HG02759 (cell line): Measurements from ENCODE around the gene ATXN7.

Experiments
- ATAC-seq: cut with Tn5 transposase; IDR thresholded peaks from one replicate; pipeline ENCODE4 v1.9.1; 2021; ENCODE audit warnings: mild to moderate bottlenecking, moderate library complexity; ENCODE audit not compliant: unreplicated experiment

The ATXN7 gene

DNA sequence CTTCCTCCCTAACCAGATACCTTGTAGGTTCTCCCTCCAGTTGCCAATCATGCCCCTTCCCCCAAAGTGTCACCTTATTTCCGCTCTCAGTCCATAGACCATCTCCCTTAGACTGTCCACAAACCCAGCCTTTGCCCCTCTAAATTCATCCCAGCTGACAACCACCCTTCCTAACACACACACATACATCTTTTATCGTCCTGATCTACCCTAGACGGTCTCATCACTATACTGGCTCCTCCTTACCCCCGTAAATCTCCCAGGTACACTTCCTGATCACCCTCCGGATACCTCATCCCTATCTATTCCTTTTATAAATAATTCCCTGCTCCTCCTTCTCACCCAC, 890 bp upstream of the ATXN7 start:
- ATAC-seq = peak; percentile 1

DNA sequence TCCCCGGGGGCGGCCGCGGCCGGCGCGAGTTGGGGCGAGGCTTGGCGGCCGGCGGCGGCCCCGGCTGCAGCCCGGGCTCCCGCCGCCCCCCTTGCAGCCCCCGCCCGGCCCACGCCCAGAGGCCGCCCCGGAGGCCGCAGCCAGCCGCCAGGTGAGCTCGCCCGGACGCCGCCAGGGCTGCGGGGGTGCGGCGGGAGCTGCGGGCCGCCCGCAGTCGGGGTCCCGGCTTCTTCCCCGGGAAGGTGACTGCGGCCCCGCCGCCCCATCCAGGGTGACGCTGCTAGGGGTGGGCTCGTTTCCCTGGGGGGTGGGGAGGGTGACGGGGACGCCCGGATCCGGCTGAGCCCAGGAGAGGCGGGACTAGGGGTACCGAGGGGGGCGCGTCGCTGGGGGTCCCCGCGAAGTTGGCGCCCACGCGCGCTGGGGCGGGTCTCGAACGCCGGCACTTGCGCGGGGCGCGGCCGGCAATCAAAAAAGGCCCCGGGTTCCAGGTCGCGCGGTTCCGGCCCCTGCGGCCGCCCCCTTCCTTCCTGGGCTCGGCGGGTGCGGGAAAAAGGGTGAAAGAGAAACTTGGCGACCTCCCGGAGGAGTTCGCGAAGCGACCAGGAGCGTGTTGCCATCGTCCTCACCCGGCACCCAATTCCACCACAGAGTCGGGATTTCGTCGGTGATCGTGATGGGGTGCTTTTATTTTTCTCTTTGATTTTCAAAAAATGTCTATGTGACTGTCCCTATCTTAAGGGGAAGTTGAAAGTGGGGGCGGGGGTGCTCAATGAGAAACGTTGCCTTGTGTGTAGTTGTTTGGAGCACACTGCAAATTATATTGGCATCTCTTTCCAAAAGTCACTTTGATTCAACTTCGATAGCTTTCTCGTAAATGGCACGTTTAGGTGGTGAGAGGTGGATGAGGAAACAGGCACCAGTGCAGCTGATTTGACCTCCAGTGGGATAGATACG, 619 bp downstream of the ATXN7 start:
- ATAC-seq = peak; percentile 58

DNA sequence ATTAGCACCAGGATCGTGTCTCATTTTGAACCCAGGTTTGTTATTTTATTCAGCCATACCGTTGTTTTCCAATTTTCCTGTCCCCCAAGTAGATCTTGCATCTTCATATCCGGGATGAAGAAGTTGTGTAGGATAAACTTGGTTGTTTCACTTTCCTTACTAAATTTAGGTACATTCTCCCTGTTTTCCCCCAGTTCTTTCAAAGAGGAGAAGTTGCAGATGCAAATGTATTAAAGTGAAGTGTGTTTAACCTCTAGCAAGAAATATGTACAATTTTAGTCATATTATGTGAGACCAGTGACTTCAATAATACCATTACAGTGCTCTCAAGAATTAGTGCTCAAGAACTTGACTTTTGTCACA, 1.3 kb downstream of the ATXN7 start:
- no peak for ATAC-seq

DNA sequence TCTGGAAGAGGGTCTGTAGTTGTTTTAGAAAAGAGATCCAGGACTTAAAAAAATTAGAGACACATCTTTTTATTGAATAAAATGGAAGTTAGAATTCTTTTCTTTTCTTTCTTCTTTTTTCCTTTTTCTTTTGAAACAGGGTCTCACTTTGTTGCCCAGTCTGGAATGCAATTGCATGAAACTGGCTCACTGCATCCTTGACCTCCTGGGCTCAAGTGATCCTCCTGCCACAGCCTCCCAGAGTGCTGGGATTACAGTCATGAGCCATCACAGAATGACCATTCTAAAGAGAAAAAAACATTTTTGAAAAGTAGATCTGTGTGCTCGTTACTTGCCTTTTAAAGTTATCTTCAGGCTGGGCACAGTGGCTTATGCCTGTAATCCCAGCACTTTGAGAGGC, 3.6 kb downstream of the ATXN7 start:
- no peak for ATAC-seq

DNA sequence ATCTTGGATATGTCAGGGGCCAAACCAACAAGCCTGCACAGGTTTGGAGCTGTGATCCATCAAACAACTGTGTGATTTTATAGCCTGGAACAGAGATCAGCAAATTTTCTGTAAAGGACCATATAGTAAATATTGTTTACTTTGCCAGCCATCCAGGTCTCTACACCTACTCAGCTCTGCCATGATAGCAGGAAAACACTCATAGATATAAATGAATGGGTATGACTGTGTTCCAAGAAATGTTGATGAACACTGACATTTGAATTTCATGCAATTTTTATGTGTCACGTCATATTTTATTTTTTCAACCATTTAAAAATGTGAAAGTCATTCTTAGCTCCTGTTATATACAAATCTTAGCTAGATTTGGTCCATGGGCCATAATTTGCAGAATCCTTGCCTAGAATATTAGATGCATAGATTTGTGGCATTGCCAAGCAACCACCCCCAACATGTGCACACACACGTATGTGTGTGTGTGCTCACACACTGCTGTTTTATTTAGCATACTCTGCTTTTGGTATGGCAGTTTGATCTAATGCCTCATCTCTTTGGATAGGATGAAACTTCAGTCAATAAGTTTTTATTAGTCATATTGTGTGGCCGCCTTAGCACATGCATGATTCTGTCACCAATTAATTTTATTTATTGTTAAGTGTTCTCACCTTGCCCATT, 6.4 kb downstream of the ATXN7 start:
- ATAC-seq = no peak

DNA sequence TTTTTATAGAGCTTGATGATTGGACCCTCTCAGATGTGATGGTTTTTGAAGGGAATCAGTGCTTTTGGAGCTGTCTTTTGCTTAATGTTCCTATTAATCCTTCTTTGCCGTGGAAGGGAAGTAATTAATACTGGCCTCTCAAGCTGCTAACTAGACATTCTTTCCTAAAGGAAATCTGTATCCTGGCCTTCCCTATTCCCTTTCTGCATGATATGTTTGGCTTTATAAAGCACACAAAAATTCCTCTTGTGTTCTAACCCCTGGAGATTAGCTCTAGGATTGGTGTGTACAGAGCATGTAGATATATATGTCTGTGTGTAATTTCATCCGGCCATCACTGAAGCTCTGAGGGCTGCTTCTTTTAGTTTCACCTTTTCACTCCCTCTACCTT, 6.9 kb downstream of the ATXN7 start:
- ATAC-seq = no peak

DNA sequence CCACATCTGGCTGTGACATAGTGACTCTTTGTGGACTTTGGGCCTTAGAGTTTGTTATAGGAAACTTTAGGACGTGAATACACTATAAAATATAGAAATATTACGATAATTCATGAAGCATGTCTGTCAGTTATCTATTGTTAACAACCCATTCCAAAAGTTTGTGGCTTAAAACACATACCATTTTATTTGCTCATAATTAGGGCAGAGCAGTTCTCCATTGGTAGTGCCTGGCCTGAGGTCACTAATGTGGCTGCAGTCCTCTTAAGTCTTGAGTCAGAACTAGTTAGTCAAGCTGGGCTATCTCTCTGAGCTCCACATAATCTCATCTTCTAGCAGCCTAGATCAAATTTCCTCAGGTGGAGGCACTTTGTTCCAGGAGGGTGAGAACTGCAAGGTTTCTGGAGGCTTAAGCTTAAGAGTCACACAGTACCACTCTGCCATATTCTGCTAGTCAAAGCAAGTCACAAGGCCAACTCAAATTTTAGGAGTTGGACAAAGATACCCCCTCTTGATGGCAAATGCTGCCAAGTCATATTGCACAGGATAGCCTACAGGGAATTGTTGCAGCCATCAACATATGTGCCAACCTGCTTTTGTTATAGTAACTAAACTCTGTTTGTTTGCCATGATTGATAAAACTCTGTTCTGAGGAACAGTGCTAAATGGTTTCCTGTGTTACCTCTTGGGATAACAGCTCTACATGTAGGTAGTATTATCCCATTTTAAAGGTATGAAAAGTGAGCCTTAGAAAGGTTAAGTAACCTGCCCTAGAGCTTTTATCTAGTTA, 8.7 kb downstream of the ATXN7 start:
- no peak for ATAC-seq

DNA sequence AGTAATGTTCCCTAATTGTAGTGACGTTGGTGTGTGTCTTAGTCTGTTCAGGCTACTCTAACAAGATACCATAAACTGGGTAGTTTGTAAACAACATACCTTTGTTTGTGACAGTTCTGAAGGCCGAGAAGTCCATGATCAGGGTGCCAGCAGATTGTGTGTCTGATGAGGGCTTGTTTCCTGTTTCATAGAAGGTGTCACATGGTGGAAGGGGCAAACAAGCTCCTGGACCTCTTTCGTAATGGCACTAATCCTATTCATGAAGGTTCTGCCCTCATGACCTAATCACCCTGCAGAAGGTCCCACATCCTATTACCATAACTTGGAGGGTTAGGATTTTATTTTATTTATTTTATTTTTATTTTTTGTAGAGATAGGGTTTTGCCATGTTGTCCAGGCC, 11.1 kb downstream of the ATXN7 start:
- peak; percentile 40 for ATAC-seq

DNA sequence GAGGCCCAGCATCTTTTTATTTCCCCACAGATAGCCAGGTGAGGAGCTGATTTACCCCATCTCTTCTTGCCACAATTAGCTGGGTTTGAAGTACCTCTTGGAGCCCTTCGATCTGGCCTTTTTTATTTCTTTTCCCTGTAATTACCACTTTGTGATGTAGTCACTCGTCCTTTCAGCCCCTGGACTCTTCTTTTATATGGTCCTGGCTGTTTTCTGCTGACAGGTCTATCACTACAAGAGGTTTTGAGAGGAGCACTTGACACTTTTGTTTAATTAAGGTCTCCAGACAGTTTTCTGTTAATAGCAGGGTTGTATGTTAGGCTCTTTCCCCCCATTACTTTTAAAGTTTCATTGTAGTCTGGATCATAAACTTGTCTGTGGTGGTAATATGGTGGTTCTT, 11.8 kb downstream of the ATXN7 start:
- ATAC-seq = no peak

DNA sequence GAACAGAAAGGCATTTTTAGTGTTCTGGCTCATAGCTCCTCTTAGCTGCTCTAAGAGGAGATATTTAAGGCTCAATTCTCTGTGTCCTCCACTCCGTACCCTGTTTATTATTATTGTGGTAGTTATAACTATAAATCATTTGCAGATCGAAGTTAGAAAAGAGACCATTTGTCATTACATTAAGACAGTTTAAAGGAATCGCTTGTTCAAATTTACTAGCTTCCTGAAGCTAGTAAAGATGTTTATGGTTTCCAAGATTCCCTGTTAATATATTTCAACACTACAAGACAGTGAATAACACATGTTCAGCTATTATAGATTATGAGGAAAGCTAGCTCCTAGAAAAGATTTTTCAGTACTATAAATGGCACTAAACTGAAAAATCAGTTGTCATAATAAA, 12.6 kb downstream of the ATXN7 start:
- ATAC-seq = no peak

DNA sequence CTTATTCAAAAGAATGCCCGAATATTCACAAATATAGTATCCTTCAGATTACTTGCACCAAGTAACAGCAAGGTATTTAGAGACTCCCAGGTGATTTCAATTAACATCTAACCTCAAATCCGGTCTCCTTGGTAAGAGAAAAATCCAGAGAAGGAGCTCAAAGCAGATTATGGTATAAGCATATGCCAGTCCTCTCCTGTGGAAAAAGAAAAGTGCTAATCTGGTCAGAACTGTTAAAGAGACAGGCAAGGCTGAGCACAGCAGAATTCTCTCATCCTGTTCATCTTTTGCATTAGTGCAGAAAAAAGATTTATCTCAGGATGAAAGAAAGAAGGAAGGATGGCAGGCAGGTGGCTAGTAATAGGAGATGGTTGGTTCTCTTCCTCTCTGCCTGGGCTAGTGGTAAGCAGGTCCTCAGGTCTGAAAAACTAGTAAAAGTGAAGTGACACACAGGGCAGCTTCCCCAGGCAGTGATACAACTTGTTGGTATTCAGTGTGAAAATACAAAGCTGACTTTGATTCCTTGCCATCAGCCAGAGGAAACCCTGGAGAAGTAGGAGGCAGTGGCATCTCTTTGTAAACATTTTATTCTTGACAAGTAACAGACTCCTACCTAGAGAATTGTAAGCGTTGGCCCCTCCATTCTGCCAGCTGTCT, 14.2 kb downstream of the ATXN7 start:
- no peak for ATAC-seq

DNA sequence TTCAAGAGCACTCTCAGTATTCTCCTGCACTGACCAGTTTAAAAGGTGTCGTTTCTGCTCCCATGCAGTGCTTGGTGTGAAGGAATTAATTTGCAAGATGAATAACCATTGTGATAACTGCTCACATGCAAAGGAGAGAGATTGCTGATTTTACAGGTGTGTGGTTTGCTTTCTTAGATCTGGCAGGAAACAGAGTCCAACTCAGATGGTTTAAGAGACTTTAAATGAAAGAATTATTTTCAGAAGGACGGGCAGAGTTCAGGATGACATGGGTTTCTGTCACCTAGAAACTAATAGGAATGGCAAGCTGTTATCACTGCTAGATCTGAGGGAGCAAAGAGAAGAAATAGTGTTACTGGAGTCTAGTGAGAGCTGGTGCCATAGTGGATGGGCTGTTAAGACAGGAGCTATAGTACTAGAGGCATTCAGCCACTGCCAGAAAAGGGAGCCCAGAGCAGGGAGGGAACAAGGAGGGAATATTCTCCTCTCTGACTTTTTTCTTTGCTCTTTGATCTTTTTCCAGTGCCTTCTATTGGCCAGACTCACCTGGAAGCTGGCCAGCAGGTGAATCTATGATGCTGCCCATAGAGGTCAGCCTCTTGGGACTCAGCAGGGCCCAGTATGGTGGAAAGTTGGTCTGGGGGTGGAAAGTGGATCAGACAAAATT, 14.9 kb downstream of the ATXN7 start:
- ATAC-seq = no peak

DNA sequence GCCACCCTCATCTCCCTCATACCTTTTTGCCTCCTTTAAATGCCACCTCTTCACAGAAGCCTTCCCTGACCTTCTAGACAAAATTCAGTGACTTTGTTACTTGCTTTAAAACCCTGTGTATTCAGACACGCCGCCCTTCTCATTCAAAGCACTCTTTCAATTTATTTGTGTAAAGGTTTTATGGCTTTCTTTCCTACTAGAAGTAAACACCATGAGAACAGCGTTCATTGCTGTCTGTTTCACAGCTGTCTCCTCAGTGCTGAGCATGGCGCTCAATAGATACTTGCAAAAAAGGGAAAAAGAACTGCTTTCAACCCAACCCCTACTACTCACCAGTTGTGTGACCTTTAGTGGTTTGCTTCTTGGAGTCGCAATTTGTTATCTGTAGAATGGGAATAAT, 17.0 kb downstream of the ATXN7 start:
- ATAC-seq = no peak

DNA sequence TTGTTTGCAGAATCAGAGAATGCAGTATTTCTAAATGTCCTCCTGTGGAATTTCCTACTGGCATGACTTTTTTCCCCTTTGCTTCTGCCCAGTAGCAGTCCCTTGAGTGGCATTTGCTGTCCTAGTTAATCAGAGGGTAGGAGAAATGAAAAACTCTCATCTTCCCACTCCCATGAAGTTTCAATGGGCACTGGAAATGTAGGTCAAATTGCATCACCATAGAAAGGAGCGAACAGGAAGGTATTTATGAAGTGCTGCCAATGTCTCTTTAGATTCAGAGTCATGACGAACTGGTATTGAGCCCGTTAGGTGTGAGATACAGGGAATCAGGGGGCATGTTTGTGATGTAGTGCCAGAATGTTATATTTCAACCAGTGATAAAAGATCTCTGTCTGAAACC, 23.2 kb downstream of the ATXN7 start:
- ATAC-seq = no peak

DNA sequence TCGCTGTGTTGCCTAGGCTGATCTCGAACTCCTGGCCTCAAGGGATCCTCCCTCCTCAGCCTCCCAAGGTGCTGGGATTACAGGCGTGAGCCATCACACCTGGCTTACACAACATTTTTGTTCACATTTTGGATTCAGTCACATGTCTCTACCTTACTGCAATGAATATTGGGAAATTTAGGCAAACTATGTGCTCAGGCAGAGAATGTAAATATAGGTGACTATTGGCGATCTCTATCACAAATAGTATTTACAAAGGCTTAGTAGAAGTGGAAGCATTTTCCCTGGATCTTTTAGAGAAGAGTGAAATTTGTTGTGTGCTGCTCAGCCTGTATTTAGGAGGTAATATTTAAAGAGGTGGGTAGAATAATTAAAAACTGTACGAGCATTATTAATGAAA, 27.9 kb downstream of the ATXN7 start:
- ATAC-seq = no peak

DNA sequence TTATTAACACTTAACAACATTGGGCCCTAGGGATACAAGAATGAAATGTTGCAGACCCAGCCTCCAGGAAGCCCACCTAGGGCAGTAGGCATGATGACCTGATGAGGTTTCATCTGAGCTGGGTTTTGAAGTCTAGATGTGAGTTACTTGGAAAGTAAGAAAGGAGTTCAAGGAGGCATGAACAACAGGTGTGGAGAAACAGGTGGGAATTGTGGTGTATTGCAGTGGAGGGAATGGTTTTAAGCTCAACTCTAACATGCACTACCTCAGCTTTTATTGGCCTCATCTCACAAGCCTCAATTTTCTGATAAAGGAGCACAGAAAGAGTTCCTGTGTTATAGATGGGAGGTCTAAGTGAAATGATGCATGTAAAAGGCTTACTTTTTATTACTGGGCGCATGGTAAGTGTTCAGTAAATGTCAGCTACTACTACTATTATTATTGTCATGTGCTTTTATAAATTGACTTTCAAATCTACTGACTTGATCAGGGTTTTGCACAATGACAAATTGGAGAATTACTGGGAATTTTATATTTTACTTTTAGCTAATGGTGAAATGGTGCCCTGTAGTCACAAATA, 29.2 kb downstream of the ATXN7 start:
- no peak for ATAC-seq

DNA sequence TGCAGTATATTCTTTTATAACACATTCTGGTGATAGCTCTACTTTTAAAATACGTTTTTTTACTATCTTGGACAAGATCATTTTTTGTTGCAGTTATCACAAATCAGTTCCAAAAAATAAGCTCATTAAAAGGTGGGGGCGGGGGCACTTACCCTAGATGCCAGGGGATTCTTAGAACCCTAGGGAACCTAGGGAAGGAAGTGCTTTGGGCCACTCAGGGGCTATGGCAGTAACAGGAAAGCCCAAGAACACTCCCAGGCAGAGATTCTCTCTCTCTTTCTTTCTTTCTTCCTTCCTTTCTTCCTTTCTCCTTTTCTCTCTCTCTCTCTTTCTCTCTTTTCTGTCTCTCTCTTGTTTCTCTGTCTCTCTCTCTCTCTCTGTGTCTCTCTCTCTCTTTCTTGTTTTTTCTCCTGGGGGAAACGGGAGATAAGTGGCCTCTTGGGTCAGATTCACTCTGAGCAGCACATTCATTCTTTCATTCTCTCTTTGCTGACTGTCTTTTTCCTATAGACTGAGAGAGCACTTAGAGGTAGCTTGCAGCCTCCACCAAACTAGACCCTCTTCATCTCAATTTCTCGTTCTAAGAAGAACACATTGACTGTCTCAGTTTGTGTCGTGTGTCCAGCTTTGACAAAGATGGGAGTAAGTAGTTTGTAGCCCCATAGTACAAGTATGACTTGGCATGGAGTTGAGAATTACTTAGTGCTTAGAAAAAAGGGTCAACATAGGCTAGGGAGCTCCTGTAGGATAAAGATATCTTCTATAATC, 31.9 kb downstream of the ATXN7 start:
- ATAC-seq = no peak

DNA sequence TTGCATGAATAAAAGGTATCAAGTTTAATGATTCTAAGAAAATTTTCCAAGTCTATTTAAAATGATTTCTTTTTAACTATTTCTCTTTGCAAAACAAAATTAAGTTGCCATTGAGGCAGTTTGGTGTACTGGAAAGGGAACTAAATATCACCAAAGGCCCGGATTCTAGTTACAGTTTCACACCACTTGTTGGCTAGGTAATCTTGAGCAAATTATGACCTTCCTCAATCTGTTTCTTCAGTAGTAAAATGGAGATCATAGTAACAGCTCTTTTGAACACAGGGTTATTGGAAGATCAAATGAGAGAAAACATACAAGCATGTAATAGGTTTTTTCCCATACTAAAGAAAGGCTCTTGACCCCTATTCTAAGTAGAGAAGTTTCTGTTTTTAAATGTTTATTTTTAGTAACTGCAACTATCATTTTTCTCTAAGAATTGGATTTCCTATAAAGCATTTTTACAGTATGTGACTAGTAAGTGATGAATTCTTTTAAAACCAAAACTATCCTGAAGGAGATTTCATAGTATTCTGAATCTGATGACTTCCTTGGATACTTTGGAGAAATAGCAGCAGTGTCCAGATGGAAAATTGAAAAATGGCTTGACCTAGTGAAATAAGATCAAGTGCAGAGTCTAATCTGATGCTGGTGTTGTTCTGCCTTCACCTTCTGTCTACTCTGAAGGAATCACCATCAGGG, 32.8 kb downstream of the ATXN7 start:
- no peak for ATAC-seq

DNA sequence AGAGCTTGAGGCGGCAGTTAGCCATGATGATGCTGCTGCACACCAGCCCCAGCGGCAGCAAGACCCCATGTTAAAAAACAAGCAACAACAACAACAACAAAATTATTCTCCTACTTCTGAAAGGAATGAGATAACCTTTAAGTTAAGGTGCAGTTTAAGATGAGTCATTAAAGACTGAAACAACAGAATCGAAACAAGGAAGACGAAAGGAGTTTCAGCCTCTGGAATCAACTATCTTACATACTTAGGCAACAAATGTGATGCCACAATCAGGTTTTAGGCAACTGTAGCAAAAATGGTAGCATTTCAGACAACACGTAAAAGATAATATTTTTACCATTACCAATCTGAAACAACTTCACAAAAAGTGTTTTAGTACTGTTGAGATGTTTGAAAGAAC, 36.3 kb downstream of the ATXN7 start:
- ATAC-seq = no peak
